HepG2 (cell line): ENCODE data around the gene TAS1R3. TPM values are rescaled to one million over a fixed set of nuclear protein-coding genes. Genes with fewer than 3 reads are reported as not detected.

ENCODE experiments used
- DPF2 ChIP-seq: sonication (generic); formaldehyde crosslinking; IDR thresholded peaks from 2 replicates; pipeline ENCODE4 v1.4.0; 2020; ENCODE audit warnings: mild to moderate bottlenecking, low read depth, missing genetic modification reagents, borderline replicate concordance
- HMGXB3 ChIP-seq: sonication (generic); formaldehyde crosslinking; IDR thresholded peaks from 2 replicates; pipeline ENCODE4 v1.4.0; 2020; ENCODE audit warnings: missing genetic modification reagents, borderline replicate concordance
- KDM2A ChIP-seq: sonication (generic); formaldehyde crosslinking; IDR thresholded peaks from 2 replicates; pipeline ENCODE4 v1.4.0; 2020; ENCODE audit warnings: low read depth, missing genetic modification reagents, borderline replicate concordance
- NFRKB ChIP-seq: fragments of 450-650 bp; IDR thresholded peaks from 2 replicates; pipeline ENCODE4 v1.6.1; 2017
- NFYC ChIP-seq: IDR thresholded peaks from 2 replicates; pipeline ENCODE4 v1.6.1; 2016; ENCODE audit warnings: missing genetic modification reagents, missing compliant biosample characterization
- SIX1 ChIP-seq: sonication (generic); formaldehyde crosslinking; IDR thresholded peaks from 2 replicates; pipeline ENCODE4 v1.4.0; 2020; ENCODE audit warnings: missing genetic modification reagents, borderline replicate concordance
- SKI ChIP-seq: fragments of 450-650 bp; IDR thresholded peaks from one replicate; pipeline ENCODE4 v1.6.1; 2018; ENCODE audit warnings: mild to moderate bottlenecking; ENCODE audit not compliant: partially characterized antibody
- SKIL ChIP-seq: sonication (generic); formaldehyde crosslinking; IDR thresholded peaks from 2 replicates; pipeline ENCODE4 v1.8.0; 2022; ENCODE audit warnings: missing genetic modification reagents, mild to moderate bottlenecking, moderate library complexity, borderline replicate concordance
- YY1 ChIP-seq: IDR thresholded peaks from 2 replicates; pipeline ENCODE4 v1.6.1; 2011; ENCODE audit warnings: low read length, low read depth, moderate library complexity, mild to moderate bottlenecking; ENCODE audit not compliant: insufficient read depth, insufficient replicate concordance
- ZNF234 ChIP-seq: sonication (generic); formaldehyde crosslinking; conservative IDR thresholded peaks from 2 replicates; pipeline ENCODE4 v1.5.1; 2020; ENCODE audit warnings: mild to moderate bottlenecking, missing genetic modification reagents
- ZNF660 ChIP-seq: sonication (generic); formaldehyde crosslinking; IDR thresholded peaks from 2 replicates; pipeline ENCODE4 v1.5.1; 2020; ENCODE audit warnings: mild to moderate bottlenecking, low read depth, missing genetic modification reagents, borderline replicate concordance
- ZNF792 ChIP-seq: IDR thresholded peaks from 2 replicates; pipeline ENCODE4 v1.6.1; 2016
- polyA plus RNA-seq, 8 experiments: library from polyadenylated mRNA; depleted of rRNA in 3 of 8; stranded (reverse) in 7 of 8; unstranded in 1 of 8; fragments of >200 nt; fragmentation: Illumina TruSeq in 4 of 8; extraction: Trizol in 4 of 8; gene quantifications; 2 replicates each; pipeline versions ENCODE4 v1.2.1 to v1.2.3, GENCODE V29; 2011 to 2016; ENCODE audit warnings: low read depth in 4 of 8, missing spikeins in 1 of 8, mixed read lengths in 1 of 8; ENCODE audit not compliant: insufficient read depth in 1 of 8
- total RNA-seq, 5 experiments: library from RNA; depleted of rRNA; stranded (reverse); fragments of >200 nt; fragmentation: Illumina TruSeq; extraction: Trizol; gene quantifications; 2 replicates each; pipeline ENCODE4 v1.2.3, GENCODE V29; 2016; ENCODE audit warnings: low read depth in 1 of 5
- TF ChIP-seq, protein P1 (sequence below), 2 experiments: sonication (generic) in 1 of 2; formaldehyde crosslinking in 1 of 2; IDR thresholded peaks; 2 replicates each; pipeline versions ENCODE4 v1.5.1 to v1.6.1; 2011 to 2020; ENCODE audit warnings: borderline replicate concordance in 1 of 2, low read depth in 1 of 2, low read length in 1 of 2, mild to moderate bottlenecking in 1 of 2, missing genetic modification reagents in 1 of 2, moderate library complexity in 1 of 2
- TF ChIP-seq, protein P2 (sequence below): sonication (generic); formaldehyde crosslinking; IDR thresholded peaks from 2 replicates; pipeline ENCODE4 v1.8.1; 2022; ENCODE audit warnings: low read depth, mild to moderate bottlenecking, missing genetic modification reagents
- TF ChIP-seq, protein P3 (sequence below): IDR thresholded peaks from 2 replicates; pipeline ENCODE4 v1.6.1; 2016; ENCODE audit warnings: mild to moderate bottlenecking

The TAS1R3 gene
- total and polyA plus RNA-seq, 2 of the 13 experiments (the other 11 are each of a cell fraction or from before 2014, with no cell fraction given) = 0.13 to 0.15 TPM

DNA sequence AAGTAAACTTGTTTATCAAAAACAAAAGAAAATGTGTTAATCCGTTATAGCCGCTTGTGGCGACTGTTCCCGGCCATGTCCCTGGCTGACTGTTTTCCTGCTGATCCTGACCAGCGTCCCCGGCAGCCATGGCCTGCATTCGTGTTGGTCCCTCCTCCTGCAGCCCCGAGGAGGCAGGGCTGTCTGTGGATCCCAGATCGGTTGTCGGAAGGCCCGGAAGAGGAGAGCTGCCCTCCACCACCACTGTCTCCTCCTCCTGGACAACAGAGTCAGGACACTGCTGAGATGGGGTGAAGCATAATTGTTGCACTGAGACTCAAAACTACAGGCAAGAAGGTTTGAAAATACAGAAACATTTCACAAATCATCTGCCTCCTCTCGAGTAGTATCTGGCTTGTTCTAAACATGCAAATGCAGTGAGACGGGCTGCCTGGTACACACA is 30.9 kb downstream of the TAS1R3 start (continued):
- TF ChIP-seq SKIL (CRISPR knock-in tag) = peak; percentile 55; the same call in 1 of the 2 replicates
- TF ChIP-seq DPF2 (CRISPR knock-in tag) = 0 out of 2 replicates have a peak, but pooled peaks have one; percentile 28
- no peak for TF ChIP-seq NFRKB
- peak; percentile 52; the same call in 1 of the 2 replicates for TF ChIP-seq KDM2A (CRISPR knock-in tag)
- TF ChIP-seq, protein P1, sequence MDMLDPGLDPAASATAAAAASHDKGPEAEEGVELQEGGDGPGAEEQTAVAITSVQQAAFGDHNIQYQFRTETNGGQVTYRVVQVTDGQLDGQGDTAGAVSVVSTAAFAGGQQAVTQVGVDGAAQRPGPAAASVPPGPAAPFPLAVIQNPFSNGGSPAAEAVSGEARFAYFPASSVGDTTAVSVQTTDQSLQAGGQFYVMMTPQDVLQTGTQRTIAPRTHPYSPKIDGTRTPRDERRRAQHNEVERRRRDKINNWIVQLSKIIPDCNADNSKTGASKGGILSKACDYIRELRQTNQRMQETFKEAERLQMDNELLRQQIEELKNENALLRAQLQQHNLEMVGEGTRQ (IDR thresholded peaks at IDR 0.05; ENCODE audit: low read depth, low read length) = no peak
- TF ChIP-seq, protein P1 (CRISPR knock-in tag; IDR thresholded peaks at IDR 0.05; ENCODE audit: borderline replicate concordance) = no peak
- TF ChIP-seq YY1 = peak; percentile 76
- TF ChIP-seq ZNF792 (CRISPR knock-in tag) = 0 out of 2 replicates have a peak, but pooled peaks have one; percentile 49
- TF ChIP-seq, protein P2, sequence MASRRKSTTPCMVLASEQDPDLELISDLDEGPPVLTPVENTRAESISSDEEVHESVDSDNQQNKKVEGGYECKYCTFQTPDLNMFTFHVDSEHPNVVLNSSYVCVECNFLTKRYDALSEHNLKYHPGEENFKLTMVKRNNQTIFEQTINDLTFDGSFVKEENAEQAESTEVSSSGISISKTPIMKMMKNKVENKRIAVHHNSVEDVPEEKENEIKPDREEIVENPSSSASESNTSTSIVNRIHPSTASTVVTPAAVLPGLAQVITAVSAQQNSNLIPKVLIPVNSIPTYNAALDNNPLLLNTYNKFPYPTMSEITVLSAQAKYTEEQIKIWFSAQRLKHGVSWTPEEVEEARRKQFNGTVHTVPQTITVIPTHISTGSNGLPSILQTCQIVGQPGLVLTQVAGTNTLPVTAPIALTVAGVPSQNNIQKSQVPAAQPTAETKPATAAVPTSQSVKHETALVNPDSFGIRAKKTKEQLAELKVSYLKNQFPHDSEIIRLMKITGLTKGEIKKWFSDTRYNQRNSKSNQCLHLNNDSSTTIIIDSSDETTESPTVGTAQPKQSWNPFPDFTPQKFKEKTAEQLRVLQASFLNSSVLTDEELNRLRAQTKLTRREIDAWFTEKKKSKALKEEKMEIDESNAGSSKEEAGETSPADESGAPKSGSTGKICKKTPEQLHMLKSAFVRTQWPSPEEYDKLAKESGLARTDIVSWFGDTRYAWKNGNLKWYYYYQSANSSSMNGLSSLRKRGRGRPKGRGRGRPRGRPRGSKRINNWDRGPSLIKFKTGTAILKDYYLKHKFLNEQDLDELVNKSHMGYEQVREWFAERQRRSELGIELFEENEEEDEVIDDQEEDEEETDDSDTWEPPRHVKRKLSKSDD = no peak
- no peak for TF ChIP-seq SIX1 (CRISPR knock-in tag)
- TF ChIP-seq NFYC (CRISPR knock-in tag) = 0 out of 2 replicates have a peak, but pooled peaks have one; percentile 24
- TF ChIP-seq SKI = peak; percentile 47
- TF ChIP-seq, protein P3, sequence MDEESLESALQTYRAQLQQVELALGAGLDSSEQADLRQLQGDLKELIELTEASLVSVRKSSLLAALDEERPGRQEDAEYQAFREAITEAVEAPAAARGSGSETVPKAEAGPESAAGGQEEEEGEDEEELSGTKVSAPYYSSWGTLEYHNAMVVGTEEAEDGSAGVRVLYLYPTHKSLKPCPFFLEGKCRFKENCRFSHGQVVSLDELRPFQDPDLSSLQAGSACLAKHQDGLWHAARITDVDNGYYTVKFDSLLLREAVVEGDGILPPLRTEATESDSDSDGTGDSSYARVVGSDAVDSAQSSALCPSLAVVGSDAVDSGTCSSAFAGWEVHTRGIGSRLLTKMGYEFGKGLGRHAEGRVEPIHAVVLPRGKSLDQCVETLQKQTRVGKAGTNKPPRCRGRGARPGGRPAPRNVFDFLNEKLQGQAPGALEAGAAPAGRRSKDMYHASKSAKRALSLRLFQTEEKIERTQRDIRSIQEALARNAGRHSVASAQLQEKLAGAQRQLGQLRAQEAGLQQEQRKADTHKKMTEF (CRISPR knock-in tag) = peak; percentile 31; the same call in 1 of the 2 replicates
- TF ChIP-seq HMGXB3 (CRISPR knock-in tag) = no peak
- no peak for TF ChIP-seq ZNF660 (CRISPR knock-in tag)
- TF ChIP-seq ZNF234 = no peak
